Measurements from ENCODE around the gene PARD6B. TPM values are rescaled to one million over a fixed set of nuclear protein-coding genes. Genes with fewer than 3 reads are reported as not detected.

PARD6B gene
- total and polyA plus RNA-seq, 2 of the 13 experiments (the other 11 are each of a cell fraction or from before 2014, with no cell fraction given): 6.9 to 22.2 TPM

DNA sequence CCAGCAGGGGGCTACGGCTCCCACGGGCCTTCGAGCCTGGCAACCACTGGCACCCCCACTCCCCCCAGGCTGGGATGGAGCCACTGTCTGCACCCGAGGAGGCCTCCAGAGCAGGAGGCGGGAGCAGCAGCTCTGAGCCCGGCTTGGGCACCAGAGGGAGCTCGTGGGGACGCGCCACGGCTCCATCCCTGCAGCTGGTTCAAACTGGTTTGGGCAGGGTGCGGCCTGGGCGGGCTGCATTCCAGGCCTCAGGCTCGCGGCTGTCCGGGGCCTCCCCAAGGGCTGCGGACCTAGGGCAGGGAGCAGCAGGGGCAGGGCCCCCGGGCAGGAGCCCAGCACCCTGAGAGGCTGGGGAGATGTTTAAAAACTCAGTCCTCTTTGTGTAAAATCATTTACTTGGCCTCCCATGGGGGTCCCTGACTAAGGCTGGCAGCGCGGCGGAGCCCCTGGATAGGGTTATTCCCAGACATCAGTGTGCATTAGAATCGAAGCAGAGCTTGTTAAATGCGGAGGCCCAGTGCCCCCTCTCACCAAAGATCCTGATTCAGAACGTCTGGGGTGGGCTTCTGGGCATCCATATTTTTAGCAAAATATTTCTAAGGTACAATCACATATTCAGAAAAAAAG lies 59.4 kb downstream of the PARD6B start (continued):
- TF ChIP-seq, protein P1, sequence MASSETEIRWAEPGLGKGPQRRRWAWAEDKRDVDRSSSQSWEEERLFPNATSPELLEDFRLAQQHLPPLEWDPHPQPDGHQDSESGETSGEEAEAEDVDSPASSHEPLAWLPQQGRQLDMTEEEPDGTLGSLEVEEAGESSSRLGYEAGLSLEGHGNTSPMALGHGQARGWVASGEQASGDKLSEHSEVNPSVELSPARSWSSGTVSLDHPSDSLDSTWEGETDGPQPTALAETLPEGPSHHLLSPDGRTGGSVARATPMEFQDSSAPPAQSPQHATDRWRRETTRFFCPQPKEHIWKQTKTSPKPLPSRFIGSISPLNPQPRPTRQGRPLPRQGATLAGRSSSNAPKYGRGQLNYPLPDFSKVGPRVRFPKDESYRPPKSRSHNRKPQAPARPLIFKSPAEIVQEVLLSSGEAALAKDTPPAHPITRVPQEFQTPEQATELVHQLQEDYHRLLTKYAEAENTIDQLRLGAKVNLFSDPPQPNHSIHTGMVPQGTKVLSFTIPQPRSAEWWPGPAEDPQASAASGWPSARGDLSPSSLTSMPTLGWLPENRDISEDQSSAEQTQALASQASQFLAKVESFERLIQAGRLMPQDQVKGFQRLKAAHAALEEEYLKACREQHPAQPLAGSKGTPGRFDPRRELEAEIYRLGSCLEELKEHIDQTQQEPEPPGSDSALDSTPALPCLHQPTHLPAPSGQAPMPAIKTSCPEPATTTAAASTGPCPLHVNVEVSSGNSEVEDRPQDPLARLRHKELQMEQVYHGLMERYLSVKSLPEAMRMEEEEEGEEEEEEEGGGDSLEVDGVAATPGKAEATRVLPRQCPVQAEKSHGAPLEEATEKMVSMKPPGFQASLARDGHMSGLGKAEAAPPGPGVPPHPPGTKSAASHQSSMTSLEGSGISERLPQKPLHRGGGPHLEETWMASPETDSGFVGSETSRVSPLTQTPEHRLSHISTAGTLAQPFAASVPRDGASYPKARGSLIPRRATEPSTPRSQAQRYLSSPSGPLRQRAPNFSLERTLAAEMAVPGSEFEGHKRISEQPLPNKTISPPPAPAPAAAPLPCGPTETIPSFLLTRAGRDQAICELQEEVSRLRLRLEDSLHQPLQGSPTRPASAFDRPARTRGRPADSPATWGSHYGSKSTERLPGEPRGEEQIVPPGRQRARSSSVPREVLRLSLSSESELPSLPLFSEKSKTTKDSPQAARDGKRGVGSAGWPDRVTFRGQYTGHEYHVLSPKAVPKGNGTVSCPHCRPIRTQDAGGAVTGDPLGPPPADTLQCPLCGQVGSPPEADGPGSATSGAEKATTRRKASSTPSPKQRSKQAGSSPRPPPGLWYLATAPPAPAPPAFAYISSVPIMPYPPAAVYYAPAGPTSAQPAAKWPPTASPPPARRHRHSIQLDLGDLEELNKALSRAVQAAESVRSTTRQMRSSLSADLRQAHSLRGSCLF (CRISPR knock-in tag; IDR thresholded peaks at IDR 0.05; ENCODE audit: borderline replicate concordance): peak; percentile 42; the same call in 1 of the 2 replicates
- peak; percentile 68 for TF ChIP-seq ZNF143 (CRISPR knock-in tag; IDR thresholded peaks at IDR 0.05)
- TF ChIP-seq HMG20B (CRISPR knock-in tag; conservative IDR thresholded peaks at IDR 0.05): peak; percentile 86
- peak; percentile 76 for TF ChIP-seq TAF1 (CRISPR knock-in tag; IDR thresholded peaks at IDR 0.05)
- no peak for TF ChIP-seq ZBTB8A (CRISPR knock-in tag; IDR thresholded peaks at IDR 0.05; ENCODE audit: borderline replicate concordance, low read depth)
- peak; percentile 99 for TF ChIP-seq DMAP1 (CRISPR knock-in tag; IDR thresholded peaks at IDR 0.05)
- TF ChIP-seq CEBPG (CRISPR knock-in tag; IDR thresholded peaks at IDR 0.05): peak; percentile 54; the same call in 1 of the 2 replicates
- peak; percentile 74; the same call in 1 of the 2 replicates for TF ChIP-seq ZNF136 (CRISPR knock-in tag; IDR thresholded peaks at IDR 0.05; ENCODE audit: low read depth)
- no peak for TF ChIP-seq NR2F6 (IDR thresholded peaks at IDR 0.05)
- TF ChIP-seq NR2F6 (CRISPR knock-in tag; IDR thresholded peaks at IDR 0.05): peak; percentile 84
- TF ChIP-seq FOXO1 (CRISPR knock-in tag; IDR thresholded peaks at IDR 0.05): peak; percentile 92
- TF ChIP-seq ZFP41 (CRISPR knock-in tag; IDR thresholded peaks at IDR 0.05; ENCODE audit: borderline replicate concordance): peak; percentile 89; the same call in 1 of the 2 replicates
- peak; percentile 90 for TF ChIP-seq RAD21 (CRISPR knock-in tag; IDR thresholded peaks at IDR 0.05)
- TF ChIP-seq, protein P2, sequence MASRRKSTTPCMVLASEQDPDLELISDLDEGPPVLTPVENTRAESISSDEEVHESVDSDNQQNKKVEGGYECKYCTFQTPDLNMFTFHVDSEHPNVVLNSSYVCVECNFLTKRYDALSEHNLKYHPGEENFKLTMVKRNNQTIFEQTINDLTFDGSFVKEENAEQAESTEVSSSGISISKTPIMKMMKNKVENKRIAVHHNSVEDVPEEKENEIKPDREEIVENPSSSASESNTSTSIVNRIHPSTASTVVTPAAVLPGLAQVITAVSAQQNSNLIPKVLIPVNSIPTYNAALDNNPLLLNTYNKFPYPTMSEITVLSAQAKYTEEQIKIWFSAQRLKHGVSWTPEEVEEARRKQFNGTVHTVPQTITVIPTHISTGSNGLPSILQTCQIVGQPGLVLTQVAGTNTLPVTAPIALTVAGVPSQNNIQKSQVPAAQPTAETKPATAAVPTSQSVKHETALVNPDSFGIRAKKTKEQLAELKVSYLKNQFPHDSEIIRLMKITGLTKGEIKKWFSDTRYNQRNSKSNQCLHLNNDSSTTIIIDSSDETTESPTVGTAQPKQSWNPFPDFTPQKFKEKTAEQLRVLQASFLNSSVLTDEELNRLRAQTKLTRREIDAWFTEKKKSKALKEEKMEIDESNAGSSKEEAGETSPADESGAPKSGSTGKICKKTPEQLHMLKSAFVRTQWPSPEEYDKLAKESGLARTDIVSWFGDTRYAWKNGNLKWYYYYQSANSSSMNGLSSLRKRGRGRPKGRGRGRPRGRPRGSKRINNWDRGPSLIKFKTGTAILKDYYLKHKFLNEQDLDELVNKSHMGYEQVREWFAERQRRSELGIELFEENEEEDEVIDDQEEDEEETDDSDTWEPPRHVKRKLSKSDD (CRISPR knock-in tag; IDR thresholded peaks at IDR 0.05; ENCODE audit: low read depth): 0 out of 2 replicates have a peak, but pooled peaks have one; percentile 72
- TF ChIP-seq, protein P3, sequence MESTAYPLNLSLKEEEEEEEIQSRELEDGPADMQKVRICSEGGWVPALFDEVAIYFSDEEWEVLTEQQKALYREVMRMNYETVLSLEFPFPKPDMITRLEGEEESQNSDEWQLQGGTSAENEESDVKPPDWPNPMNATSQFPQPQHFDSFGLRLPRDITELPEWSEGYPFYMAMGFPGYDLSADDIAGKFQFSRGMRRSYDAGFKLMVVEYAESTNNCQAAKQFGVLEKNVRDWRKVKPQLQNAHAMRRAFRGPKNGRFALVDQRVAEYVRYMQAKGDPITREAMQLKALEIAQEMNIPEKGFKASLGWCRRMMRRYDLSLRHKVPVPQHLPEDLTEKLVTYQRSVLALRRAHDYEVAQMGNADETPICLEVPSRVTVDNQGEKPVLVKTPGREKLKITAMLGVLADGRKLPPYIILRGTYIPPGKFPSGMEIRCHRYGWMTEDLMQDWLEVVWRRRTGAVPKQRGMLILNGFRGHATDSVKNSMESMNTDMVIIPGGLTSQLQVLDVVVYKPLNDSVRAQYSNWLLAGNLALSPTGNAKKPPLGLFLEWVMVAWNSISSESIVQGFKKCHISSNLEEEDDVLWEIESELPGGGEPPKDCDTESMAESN (CRISPR knock-in tag; conservative IDR thresholded peaks at IDR 0.05): peak; percentile 97
- peak; percentile 97 for TF ChIP-seq ZNF761 (CRISPR knock-in tag; conservative IDR thresholded peaks at IDR 0.05)
- no peak for TF ChIP-seq NCOR1 (IDR thresholded peaks at IDR 0.05; ENCODE audit: borderline replicate concordance, low read length)

Measured in HepG2 (cell line).